Brain microvascular endothelial cell (primary cell): Measurements from ENCODE around the gene STX4.

Experiments used
- DNase-seq: peaks from one replicate; pipeline ENCODE4 v3.0.0-alpha.2; 2020
- H3K27ac ChIP-seq: fragments of 250-450 bp; sonication (Bioruptor Pico); 2 replicates; pipeline ENCODE4 v1.5.1; 2020; ENCODE audit warnings: mild to moderate bottlenecking, moderate library complexity
- H3K27me3 ChIP-seq: fragments of 250-450 bp; sonication (Bioruptor Pico); replicated peaks from 2 replicates; pipeline ENCODE4 v1.5.1; 2020; ENCODE audit warnings: mild to moderate bottlenecking
- H3K36me3 ChIP-seq: fragments of 250-450 bp; sonication (Bioruptor Pico); replicated peaks from 2 replicates; pipeline ENCODE4 v1.5.1; 2020; ENCODE audit warnings: mild to moderate bottlenecking
- H3K4me3 ChIP-seq: 2 replicates; pipeline ENCODE4 v1.5.1; 2011; ENCODE audit warnings: low read depth, mild to moderate bottlenecking, control low read depth, low read length, moderate library complexity
- CTCF ChIP-seq: IDR thresholded peaks from 2 replicates; pipeline ENCODE4 v1.5.1; 2011; ENCODE audit warnings: low read depth, mild to moderate bottlenecking, moderate library complexity, low read length, control low read depth, inconsistent platforms; ENCODE audit errors: missing control alignments
- in situ Hi-C: cut with HindIII; loops from 2 replicates; pipeline ENCODE4 v1.10.0; 2017; ENCODE audit warnings: low sequenced_read_pairs, low pct_ligation_motif_present

Gene STX4

GRCh38 chr16:31089199-31089598, 55.8 kb downstream of the STX4 start:
- no peak overlapping the region for H3K4me3 ChIP-seq
- no peak for DNase-seq
- in situ Hi-C loops, result no loop called here
- H3K27me3 ChIP-seq, result no peaks in the 10 kb centered on the region
- H3K36me3 ChIP-seq, result peaks cover 12% of the 10 kb centered on the region
- no peak for TF ChIP-seq CTCF
- no peak overlapping the region for H3K27ac ChIP-seq
